OCI-LY1 (cell line): Measurements from ENCODE around the gene TENM4.

Source experiments
- H2AFZ ChIP-seq: fragments of 200-600 bp; sonication (generic), shearing (Covaris generic); 2 replicates; pipeline ENCODE4 v1.6.0; 2014; ENCODE audit warnings: antibody characterized with exemption, mild to moderate bottlenecking, low read length
- H3F3A ChIP-seq: fragments of 200-600 bp; sonication (generic), shearing (Covaris generic); 2 replicates; pipeline ENCODE4 v1.6.0; 2014; ENCODE audit warnings: mild to moderate bottlenecking, antibody characterized with exemption, low read length, moderate library complexity; ENCODE audit not compliant: insufficient read depth
- H3K27ac ChIP-seq: fragments of 200-600 bp; sonication (generic); 2 replicates; pipeline ENCODE4 v1.5.1; 2014; ENCODE audit warnings: low read length, mixed run types, mild to moderate bottlenecking, low read depth; ENCODE audit not compliant: poor library complexity, severe bottlenecking
- H3K27me3 ChIP-seq: fragments of 200-600 bp; sonication (generic); 2 replicates; pipeline ENCODE4 v1.6.0; 2014; ENCODE audit warnings: antibody characterized with exemption, mild to moderate bottlenecking, low read length, moderate library complexity; ENCODE audit not compliant: insufficient read depth
- H3K36me3 ChIP-seq: fragments of 200-600 bp; sonication (generic); 2 replicates; pipeline ENCODE4 v1.6.1; 2014; ENCODE audit warnings: mild to moderate bottlenecking, antibody characterized with exemption, low read length, moderate library complexity, mixed read lengths; ENCODE audit not compliant: insufficient read depth
- H3K4me1 ChIP-seq: fragments of 200-600 bp; sonication (generic); 2 replicates; pipeline ENCODE4 v1.5.1; 2014; ENCODE audit warnings: mild to moderate bottlenecking, low read length, moderate library complexity; ENCODE audit not compliant: insufficient read depth, severe bottlenecking
- H3K4me2 ChIP-seq: fragments of 200-600 bp; sonication (generic), shearing (Covaris generic); 2 replicates; pipeline ENCODE4 v1.6.1; 2014; ENCODE audit warnings: low read length
- H3K4me3 ChIP-seq: fragments of 200-600 bp; sonication (generic); 2 replicates; pipeline ENCODE4 v1.5.1; 2014; ENCODE audit warnings: low read length, low read depth, mild to moderate bottlenecking, mixed read lengths; ENCODE audit not compliant: poor library complexity, severe bottlenecking
- H3K79me2 ChIP-seq: fragments of 200-600 bp; shearing (Covaris generic); 2 replicates; pipeline ENCODE4 v1.6.1; 2016; ENCODE audit warnings: mixed run types, low read length, mixed read lengths; ENCODE audit not compliant: insufficient read depth
- H3K9ac ChIP-seq: fragments of 200-600 bp; sonication (generic), shearing (Covaris generic); 2 replicates; pipeline ENCODE4 v1.6.1; 2014; ENCODE audit warnings: mild to moderate bottlenecking, low read length, mixed read lengths
- H3K9me2 ChIP-seq: fragments of 200-600 bp; sonication (generic), shearing (Covaris generic); 2 replicates; pipeline ENCODE4 v1.6.1; 2014; ENCODE audit warnings: low read depth, mild to moderate bottlenecking, low read length, mixed read lengths
- H3K9me3 ChIP-seq: fragments of 200-600 bp; shearing (Covaris generic); 2 replicates; pipeline ENCODE4 v1.6.1; 2014; ENCODE audit warnings: low read length, mixed read lengths
- H4K20me1 ChIP-seq: fragments of 200-600 bp; sonication (generic), shearing (Covaris generic); 2 replicates; pipeline ENCODE4 v1.6.0; 2016; ENCODE audit warnings: mild to moderate bottlenecking, low read length; ENCODE audit not compliant: insufficient read depth
- EZH2 ChIP-seq: fragments of 200-600 bp; sonication (generic), shearing (Covaris generic); IDR thresholded peaks from 2 replicates; pipeline ENCODE4 v1.8.0; 2017; ENCODE audit warnings: borderline replicate concordance, mixed run types, mild to moderate bottlenecking, antibody characterized with exemption, low read length, moderate library complexity, mixed read lengths
- TF ChIP-seq, protein P1 (sequence below): fragments of 200-600 bp; sonication (generic), shearing (Covaris generic); IDR thresholded peaks from 2 replicates; pipeline ENCODE4 v1.5.1; 2017; ENCODE audit warnings: mild to moderate bottlenecking, antibody characterized with exemption, low read length, moderate library complexity, mixed read lengths

The TENM4 gene

DNA sequence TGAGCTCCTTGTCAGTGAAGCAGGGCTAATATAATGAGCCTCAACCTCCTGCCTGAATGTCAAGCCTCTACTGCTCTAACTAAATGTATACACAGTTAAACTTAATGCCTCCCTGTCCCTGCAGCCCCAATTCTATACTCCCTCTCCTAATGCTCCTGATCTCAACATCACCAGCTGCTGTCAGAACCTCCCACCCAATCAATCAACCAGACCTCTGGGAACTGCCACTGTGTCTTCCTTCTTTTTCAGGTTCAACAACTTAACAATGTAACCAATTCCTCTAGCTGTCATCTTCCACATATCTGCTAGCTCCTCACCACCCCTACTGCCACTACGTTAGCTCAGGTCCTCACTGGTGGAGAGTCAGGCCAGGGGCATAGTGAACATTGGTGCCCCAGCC, 526.3 kb downstream of the TENM4 start:
- no peaks in the 10 kb centered on the region for H3F3A ChIP-seq
- H4K20me1 ChIP-seq, result no peaks in the 10 kb centered on the region
- no peaks in the 10 kb centered on the region for H3K9me2 ChIP-seq
- no peaks in the 10 kb centered on the region for H3K36me3 ChIP-seq
- H3K27ac ChIP-seq, result no peak overlapping the region
- no peak overlapping the region for H3K4me3 ChIP-seq
- no peak for TF ChIP-seq EZH2
- TF ChIP-seq, protein P1, sequence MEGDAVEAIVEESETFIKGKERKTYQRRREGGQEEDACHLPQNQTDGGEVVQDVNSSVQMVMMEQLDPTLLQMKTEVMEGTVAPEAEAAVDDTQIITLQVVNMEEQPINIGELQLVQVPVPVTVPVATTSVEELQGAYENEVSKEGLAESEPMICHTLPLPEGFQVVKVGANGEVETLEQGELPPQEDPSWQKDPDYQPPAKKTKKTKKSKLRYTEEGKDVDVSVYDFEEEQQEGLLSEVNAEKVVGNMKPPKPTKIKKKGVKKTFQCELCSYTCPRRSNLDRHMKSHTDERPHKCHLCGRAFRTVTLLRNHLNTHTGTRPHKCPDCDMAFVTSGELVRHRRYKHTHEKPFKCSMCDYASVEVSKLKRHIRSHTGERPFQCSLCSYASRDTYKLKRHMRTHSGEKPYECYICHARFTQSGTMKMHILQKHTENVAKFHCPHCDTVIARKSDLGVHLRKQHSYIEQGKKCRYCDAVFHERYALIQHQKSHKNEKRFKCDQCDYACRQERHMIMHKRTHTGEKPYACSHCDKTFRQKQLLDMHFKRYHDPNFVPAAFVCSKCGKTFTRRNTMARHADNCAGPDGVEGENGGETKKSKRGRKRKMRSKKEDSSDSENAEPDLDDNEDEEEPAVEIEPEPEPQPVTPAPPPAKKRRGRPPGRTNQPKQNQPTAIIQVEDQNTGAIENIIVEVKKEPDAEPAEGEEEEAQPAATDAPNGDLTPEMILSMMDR, result no peak
- no peak overlapping the region for H2AFZ ChIP-seq
- H3K27me3 ChIP-seq, result 0 out of 2 replicates have a peak, but pooled peaks cover 4% of the 10 kb centered on the region
- H3K4me1 ChIP-seq, result no peaks in the 10 kb centered on the region
- no peaks in the 10 kb centered on the region for H3K79me2 ChIP-seq
- no peak overlapping the region for H3K9ac ChIP-seq
- no peaks in the 10 kb centered on the region for H3K9me3 ChIP-seq
- H3K4me2 ChIP-seq, result no peak overlapping the region

DNA sequence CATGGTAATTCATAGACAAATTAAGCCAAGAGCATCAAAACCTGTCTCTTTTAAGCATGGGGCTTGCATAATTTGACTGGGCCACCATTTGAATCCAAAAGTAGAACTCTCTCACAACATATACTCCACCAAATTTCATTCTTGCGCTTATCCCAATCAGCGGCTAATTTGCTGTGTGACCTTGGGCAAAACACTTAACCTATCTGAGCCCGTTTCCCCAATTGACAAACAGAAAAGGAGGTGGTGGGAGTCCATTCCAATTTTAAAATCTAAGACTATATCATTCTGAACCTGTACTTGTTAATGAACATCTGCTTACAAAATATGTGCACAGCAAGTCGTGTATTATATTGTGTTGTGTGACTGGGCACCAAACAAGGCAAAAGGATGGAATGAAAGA, 528.1 kb downstream of the TENM4 start:
- Histone ChIP-seq H2AFZ (no peak overlapping the region), H3K4me2 (no peak overlapping the region), H3K79me2 (no peaks in the 10 kb centered on the region), H3K4me3 (no peak overlapping the region), H3K4me1 (no peaks in the 10 kb centered on the region), H3F3A (no peaks in the 10 kb centered on the region), H4K20me1 (no peaks in the 10 kb centered on the region), H3K9me3 (no peaks in the 10 kb centered on the region), H3K27me3 (0 out of 2 replicates have a peak, but pooled peaks cover 3% of the 10 kb centered on the region), H3K36me3 (no peaks in the 10 kb centered on the region), H3K9ac (no peak overlapping the region), H3K9me2 (no peaks in the 10 kb centered on the region), H3K27ac (no peak overlapping the region)
- no peak for TF ChIP-seq EZH2
- TF ChIP-seq, protein P1, result no peak

DNA sequence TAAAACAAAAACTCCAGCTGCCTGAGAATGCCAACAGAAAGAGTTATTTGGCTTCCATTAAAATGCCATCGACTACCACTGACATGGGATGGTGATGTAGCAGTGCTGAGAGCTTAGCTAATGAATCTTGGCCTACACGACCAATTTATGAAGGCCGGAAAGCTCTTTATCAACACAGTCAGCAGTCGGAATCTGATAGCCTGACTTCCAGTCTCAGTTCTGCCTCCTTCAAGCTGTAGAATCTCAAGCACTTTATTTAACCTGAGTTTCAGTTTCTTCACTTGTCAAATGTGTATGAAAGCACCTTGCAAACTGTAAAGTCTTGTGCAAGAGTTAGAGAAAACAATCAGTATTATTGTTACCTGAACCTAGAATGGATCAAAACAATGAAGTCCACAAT, 530.5 kb downstream of the TENM4 start:
- H3K79me2 ChIP-seq, result no peaks in the 10 kb centered on the region
- TF ChIP-seq, protein P1, result no peak
- no peak for TF ChIP-seq EZH2
- no peaks in the 10 kb centered on the region for H3K9me3 ChIP-seq
- no peak overlapping the region for H3K27ac ChIP-seq
- no peak overlapping the region for H3K9ac ChIP-seq
- H4K20me1 ChIP-seq, result no peaks in the 10 kb centered on the region
- no peak overlapping the region for H2AFZ ChIP-seq
- H3K4me2 ChIP-seq, result no peak overlapping the region
- no peaks in the 10 kb centered on the region for H3K36me3 ChIP-seq
- no peak overlapping the region for H3K4me3 ChIP-seq
- H3K27me3 ChIP-seq, result 0 out of 2 replicates have a peak, but pooled peaks cover 3% of the 10 kb centered on the region
- H3K9me2 ChIP-seq, result no peaks in the 10 kb centered on the region
- H3F3A ChIP-seq, result no peaks in the 10 kb centered on the region
- H3K4me1 ChIP-seq, result no peaks in the 10 kb centered on the region
